Measurements from ENCODE around the gene MEF2C. TPM values are rescaled to one million over a fixed set of nuclear protein-coding genes. Genes with fewer than 3 reads are reported as not detected.

MEF2C gene
- polyA plus RNA-seq, 10 donors, result 444 to 1,011 (median 648) TPM

- DNase-seq, result peak in 1 of 3 donors; percentile 69
These were observed 207.0 kb downstream of the MEF2C start for GRCh38 chr5:88675708-88676636.

GRCh38 chr5:88675168-88675707 is 207.7 kb downstream of the MEF2C start:
- DNase-seq, result peak in 1 of 3 donors; percentile 75

- DNase-seq, result peak in 1 of 3 donors; percentile 75
These were observed 208.4 kb downstream of the MEF2C start for GRCh38 chr5:88674356-88675167.

GRCh38 chr5:88673253-88674105 is 209.5 kb downstream of the MEF2C start:
- peak in 1 of 3 donors; percentile 61 for DNase-seq

GRCh38 chr5:88672644-88673252 is 210.2 kb downstream of the MEF2C start:
- peak in 1 of 3 donors; percentile 20 for DNase-seq

GRCh38 chr5:88671505-88672499 is 211.2 kb downstream of the MEF2C start:
- DNase-seq, result peak in 1 of 3 donors; percentile 48

- DNase-seq, result peak in 1 of 3 donors; percentile 0
These were observed 211.9 kb downstream of the MEF2C start for GRCh38 chr5:88671106-88671504.

- DNase-seq, result peak in 1 of 3 donors; percentile 4
These were observed 212.5 kb downstream of the MEF2C start for GRCh38 chr5:88670461-88670860.

- DNase-seq, result peak in 1 of 3 donors; percentile 7
These were observed 213.5 kb downstream of the MEF2C start for GRCh38 chr5:88669371-88670050.

GRCh38 chr5:88667496-88668201 is 215.3 kb downstream of the MEF2C start:
- peak in 1 of 3 donors; percentile 49 for DNase-seq

All from muscle of back (tissue), 11 donors.